ENCODE measurements around the gene DPT. TPM values are rescaled to one million over a fixed set of nuclear protein-coding genes. Genes with fewer than 3 reads are reported as not detected.

Gene DPT
- total RNA-seq, 1 experiment from 2014 or later: not detected

DNA sequence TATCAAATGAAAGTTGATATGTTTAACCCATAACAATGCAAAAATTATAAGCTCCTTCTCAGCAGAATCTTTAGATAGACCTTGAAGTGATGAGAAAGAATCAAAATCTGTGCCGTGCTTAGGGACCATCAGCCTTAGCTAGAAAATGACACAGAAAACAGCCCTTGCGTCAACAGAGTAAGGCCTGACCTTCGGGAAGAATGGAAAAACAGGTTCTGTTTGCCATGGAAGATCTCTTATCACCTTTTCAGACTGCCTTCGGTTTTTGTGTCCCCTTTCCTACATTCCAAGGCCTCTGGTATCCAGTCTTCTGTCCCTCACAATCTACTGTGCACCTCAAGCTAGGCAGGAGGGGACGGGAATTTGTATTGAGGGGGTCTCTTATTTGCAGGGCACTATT, 37.6 kb upstream of the DPT start:
- BruUV-seq (replicated peaks): no TSS peak
- intact Hi-C loops (cut with micrococcal nuclease): no loop called here
- ChIA-PET POLR2A (no interaction called here), CTCF (no interaction called here), RAD21 (ENCODE audit: low non-redundant PET in 1 of 2, low total read pairs in 2 of 2, uncharacterized antibody in 2 of 2, unreplicated experiment in 2 of 2) (no interaction called here)
- Histone ChIP-seq H3K9ac (ENCODE audit: low read length) (no peak overlapping the region), H4K20me1 (ENCODE audit: insufficient read depth) (no peaks in the 10 kb centered on the region), H3K36me3 (ENCODE audit: control insufficient read depth in 1 of 2, insufficient read depth in 2 of 2, low read length in 2 of 2) (no peaks in the 10 kb centered on the region), H3K9me2 (ENCODE audit: insufficient read depth) (no peaks in the 10 kb centered on the region), H3K9me3 (ENCODE audit: control insufficient read depth in 1 of 2, insufficient read depth in 1 of 2, low read depth in 1 of 2, low read length in 2 of 2) (no peaks in the 10 kb centered on the region), H3K4me2 (ENCODE audit: low read length) (no peak overlapping the region), H3K27ac (ENCODE audit: low read depth, low read length) (no peak overlapping the region), H3K4me1 (ENCODE audit: control insufficient read depth in 1 of 2, insufficient read depth in 2 of 2, low read length in 2 of 2) (no peaks in the 10 kb centered on the region), H3K79me2 (ENCODE audit: insufficient read depth, low read length) (no peaks in the 10 kb centered on the region), H3K4me3 (replicated peaks in 1 of 2; ENCODE audit: low read depth in 1 of 2, low read length in 2 of 2) (no peak overlapping the region), H3K27me3 (ENCODE audit: insufficient read depth, low read length) (no peaks in the 10 kb centered on the region), H2AFZ (ENCODE audit: low read depth, low read length, poor library complexity, severe bottlenecking) (no peak overlapping the region)
- ATAC-seq (no peak), DNase-seq (ENCODE audit: low read depth, low spot score) (no peak)
- TF ChIP-seq JUND (IDR thresholded peaks at IDR 0.05): no peak
- TF ChIP-seq YY1 (IDR thresholded peaks at IDR 0.05; ENCODE audit: extremely low read depth, insufficient replicate concordance, low read depth, low read length): no peak
- TF ChIP-seq, protein P1, sequence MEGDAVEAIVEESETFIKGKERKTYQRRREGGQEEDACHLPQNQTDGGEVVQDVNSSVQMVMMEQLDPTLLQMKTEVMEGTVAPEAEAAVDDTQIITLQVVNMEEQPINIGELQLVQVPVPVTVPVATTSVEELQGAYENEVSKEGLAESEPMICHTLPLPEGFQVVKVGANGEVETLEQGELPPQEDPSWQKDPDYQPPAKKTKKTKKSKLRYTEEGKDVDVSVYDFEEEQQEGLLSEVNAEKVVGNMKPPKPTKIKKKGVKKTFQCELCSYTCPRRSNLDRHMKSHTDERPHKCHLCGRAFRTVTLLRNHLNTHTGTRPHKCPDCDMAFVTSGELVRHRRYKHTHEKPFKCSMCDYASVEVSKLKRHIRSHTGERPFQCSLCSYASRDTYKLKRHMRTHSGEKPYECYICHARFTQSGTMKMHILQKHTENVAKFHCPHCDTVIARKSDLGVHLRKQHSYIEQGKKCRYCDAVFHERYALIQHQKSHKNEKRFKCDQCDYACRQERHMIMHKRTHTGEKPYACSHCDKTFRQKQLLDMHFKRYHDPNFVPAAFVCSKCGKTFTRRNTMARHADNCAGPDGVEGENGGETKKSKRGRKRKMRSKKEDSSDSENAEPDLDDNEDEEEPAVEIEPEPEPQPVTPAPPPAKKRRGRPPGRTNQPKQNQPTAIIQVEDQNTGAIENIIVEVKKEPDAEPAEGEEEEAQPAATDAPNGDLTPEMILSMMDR (IDR thresholded peaks at IDR 0.05 in 2 of 3, conservative IDR thresholded peaks at IDR 0.05 in 1 of 3; ENCODE audit: borderline replicate concordance in 1 of 3, insufficient read depth in 1 of 3, low read depth in 2 of 3, low read length in 2 of 3): no peak
- no peak for TF ChIP-seq CBX3 (IDR thresholded peaks at IDR 0.05; ENCODE audit: low read depth)
- TF ChIP-seq TCF7L2 (IDR thresholded peaks at IDR 0.05; ENCODE audit: borderline replicate concordance, extremely low read depth, insufficient read depth, insufficient read length): no peak
- TF ChIP-seq, protein P2, sequence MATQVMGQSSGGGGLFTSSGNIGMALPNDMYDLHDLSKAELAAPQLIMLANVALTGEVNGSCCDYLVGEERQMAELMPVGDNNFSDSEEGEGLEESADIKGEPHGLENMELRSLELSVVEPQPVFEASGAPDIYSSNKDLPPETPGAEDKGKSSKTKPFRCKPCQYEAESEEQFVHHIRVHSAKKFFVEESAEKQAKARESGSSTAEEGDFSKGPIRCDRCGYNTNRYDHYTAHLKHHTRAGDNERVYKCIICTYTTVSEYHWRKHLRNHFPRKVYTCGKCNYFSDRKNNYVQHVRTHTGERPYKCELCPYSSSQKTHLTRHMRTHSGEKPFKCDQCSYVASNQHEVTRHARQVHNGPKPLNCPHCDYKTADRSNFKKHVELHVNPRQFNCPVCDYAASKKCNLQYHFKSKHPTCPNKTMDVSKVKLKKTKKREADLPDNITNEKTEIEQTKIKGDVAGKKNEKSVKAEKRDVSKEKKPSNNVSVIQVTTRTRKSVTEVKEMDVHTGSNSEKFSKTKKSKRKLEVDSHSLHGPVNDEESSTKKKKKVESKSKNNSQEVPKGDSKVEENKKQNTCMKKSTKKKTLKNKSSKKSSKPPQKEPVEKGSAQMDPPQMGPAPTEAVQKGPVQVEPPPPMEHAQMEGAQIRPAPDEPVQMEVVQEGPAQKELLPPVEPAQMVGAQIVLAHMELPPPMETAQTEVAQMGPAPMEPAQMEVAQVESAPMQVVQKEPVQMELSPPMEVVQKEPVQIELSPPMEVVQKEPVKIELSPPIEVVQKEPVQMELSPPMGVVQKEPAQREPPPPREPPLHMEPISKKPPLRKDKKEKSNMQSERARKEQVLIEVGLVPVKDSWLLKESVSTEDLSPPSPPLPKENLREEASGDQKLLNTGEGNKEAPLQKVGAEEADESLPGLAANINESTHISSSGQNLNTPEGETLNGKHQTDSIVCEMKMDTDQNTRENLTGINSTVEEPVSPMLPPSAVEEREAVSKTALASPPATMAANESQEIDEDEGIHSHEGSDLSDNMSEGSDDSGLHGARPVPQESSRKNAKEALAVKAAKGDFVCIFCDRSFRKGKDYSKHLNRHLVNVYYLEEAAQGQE (IDR thresholded peaks at IDR 0.05; ENCODE audit: low read depth): no peak
- no peak for TF ChIP-seq EZH2 (IDR thresholded peaks at IDR 0.05)
- no peak for TF ChIP-seq EZH2phosphoT487 (IDR thresholded peaks at IDR 0.05; ENCODE audit: borderline replicate concordance)
- no peak for TF ChIP-seq ELF1 (IDR thresholded peaks at IDR 0.05; ENCODE audit: borderline replicate concordance, low read depth)
- TF ChIP-seq, protein P3, sequence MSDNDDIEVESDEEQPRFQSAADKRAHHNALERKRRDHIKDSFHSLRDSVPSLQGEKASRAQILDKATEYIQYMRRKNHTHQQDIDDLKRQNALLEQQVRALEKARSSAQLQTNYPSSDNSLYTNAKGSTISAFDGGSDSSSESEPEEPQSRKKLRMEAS (IDR thresholded peaks at IDR 0.05): no peak
- no peak for TF ChIP-seq POLR2A (IDR thresholded peaks at IDR 0.05; ENCODE audit: borderline replicate concordance, extremely low read depth, insufficient read depth, insufficient read length)
- TF ChIP-seq, protein P4, sequence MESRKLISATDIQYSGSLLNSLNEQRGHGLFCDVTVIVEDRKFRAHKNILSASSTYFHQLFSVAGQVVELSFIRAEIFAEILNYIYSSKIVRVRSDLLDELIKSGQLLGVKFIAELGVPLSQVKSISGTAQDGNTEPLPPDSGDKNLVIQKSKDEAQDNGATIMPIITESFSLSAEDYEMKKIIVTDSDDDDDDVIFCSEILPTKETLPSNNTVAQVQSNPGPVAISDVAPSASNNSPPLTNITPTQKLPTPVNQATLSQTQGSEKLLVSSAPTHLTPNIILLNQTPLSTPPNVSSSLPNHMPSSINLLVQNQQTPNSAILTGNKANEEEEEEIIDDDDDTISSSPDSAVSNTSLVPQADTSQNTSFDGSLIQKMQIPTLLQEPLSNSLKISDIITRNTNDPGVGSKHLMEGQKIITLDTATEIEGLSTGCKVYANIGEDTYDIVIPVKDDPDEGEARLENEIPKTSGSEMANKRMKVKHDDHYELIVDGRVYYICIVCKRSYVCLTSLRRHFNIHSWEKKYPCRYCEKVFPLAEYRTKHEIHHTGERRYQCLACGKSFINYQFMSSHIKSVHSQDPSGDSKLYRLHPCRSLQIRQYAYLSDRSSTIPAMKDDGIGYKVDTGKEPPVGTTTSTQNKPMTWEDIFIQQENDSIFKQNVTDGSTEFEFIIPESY (IDR thresholded peaks at IDR 0.05; ENCODE audit: extremely low read depth, insufficient replicate concordance, low read length): no peak
- no peak for TF ChIP-seq SRF (IDR thresholded peaks at IDR 0.05; ENCODE audit: low read depth)

Measured in HCT116 (cell line).